ENCODE results near the gene ANGPTL4. TPM values are rescaled to one million over a fixed set of nuclear protein-coding genes. Genes with fewer than 3 reads are reported as not detected.

Gene ANGPTL4
- total and polyA plus RNA-seq, 2 of the 13 experiments (the other 11 are each of a cell fraction or from before 2014, with no cell fraction given): 0.80 to 21.7 TPM

GRCh38 chr19:8321067-8321985, 42.6 kb upstream of the ANGPTL4 start, which contains the start of the genes NDUFA7 and RPS28 (continued):
- TF ChIP-seq BCLAF1 (IDR thresholded peaks at IDR 0.05) (no peak), ZNF260 (CRISPR knock-in tag; IDR thresholded peaks at IDR 0.05; ENCODE audit: borderline replicate concordance, low read depth) (no peak), ZFP41 (CRISPR knock-in tag; IDR thresholded peaks at IDR 0.05; ENCODE audit: borderline replicate concordance) (0 out of 2 replicates have a peak, but pooled peaks have one; percentile 51), FOXP4 (CRISPR knock-in tag; IDR thresholded peaks at IDR 0.05) (no peak), SRSF1 (optimal IDR thresholded peaks at IDR 0.05; ENCODE audit: low read depth, low read length) (peak; percentile 68), FOXK1 (CRISPR knock-in tag; IDR thresholded peaks at IDR 0.05; ENCODE audit: borderline replicate concordance, low read depth) (peak; percentile 82; the same call in 1 of the 2 replicates), ZNF350 (CRISPR knock-in tag; IDR thresholded peaks at IDR 0.05; ENCODE audit: borderline replicate concordance, low read depth) (peak; percentile 89), POLR2AphosphoS2 (IDR thresholded peaks at IDR 0.05; ENCODE audit: low read depth, low read length) (peak; percentile 58; the same call in 1 of the 2 replicates), ZNF547 (CRISPR knock-in tag; IDR thresholded peaks at IDR 0.05) (peak; percentile 56), HIVEP1 (CRISPR knock-in tag; IDR thresholded peaks at IDR 0.05) (peak; percentile 74), NR2F6 (IDR thresholded peaks at IDR 0.05) (no peak), NR2F6 (CRISPR knock-in tag; IDR thresholded peaks at IDR 0.05) (peak; percentile 54; the same call in 1 of the 2 replicates), KLF6 (CRISPR knock-in tag; IDR thresholded peaks at IDR 0.05) (peak; percentile 73; the same call in 1 of the 2 replicates), ZNF619 (CRISPR knock-in tag; IDR thresholded peaks at IDR 0.05) (no peak; the same call in 1 of the 2 replicates), ZNF331 (CRISPR knock-in tag; IDR thresholded peaks at IDR 0.05) (peak; percentile 83), HDAC1 (CRISPR knock-in tag; IDR thresholded peaks at IDR 0.05) (peak; percentile 90), ZFAT (CRISPR knock-in tag; conservative IDR thresholded peaks at IDR 0.05) (0 out of 2 replicates have a peak, but pooled peaks have one; percentile 5), IRF9 (CRISPR knock-in tag; IDR thresholded peaks at IDR 0.05; ENCODE audit: borderline replicate concordance) (peak; percentile 62; the same call in 1 of the 2 replicates), NR0B2 (CRISPR knock-in tag; IDR thresholded peaks at IDR 0.05) (peak; percentile 62; the same call in 1 of the 2 replicates), ZNF274 (CRISPR knock-in tag; IDR thresholded peaks at IDR 0.05) (no peak; the same call in 1 of the 2 replicates), TAF15 (IDR thresholded peaks at IDR 0.05; ENCODE audit: low read depth, low read length, poor library complexity, severe bottlenecking) (no peak)
